ENCODE results near the gene PGGT1B.
"Not testable (repeated sequence)": the region's sequence is repeated elsewhere in the genome, so short reads cannot be mapped to it uniquely, and the experiment has no call there.

PGGT1B gene

GRCh38 chr5:115260248-115260647, 2.4 kb downstream of the PGGT1B start:
- DNase-seq (ENCODE audit: low read depth, low spot score), result no peak

DNA sequence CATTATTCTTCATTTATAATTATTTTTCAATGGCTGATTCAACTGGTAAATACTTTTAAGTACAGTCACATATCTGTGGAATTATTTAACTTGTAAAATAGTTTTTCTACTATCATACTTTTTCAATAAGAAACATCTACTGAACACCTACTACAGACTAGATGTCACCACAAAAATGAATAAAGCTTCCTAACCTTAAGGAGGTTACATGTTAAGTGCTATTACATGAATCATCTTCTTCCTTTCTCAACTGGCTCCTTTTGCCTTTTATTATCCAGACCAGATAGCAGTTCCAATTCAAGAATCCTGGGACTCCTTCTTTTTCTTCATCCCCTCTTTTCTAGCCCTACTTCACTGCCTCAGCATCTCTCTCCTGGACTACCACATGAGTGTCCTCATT, 4.7 kb downstream of the PGGT1B start:
- no peak for DNase-seq (ENCODE audit: low read depth, low spot score)

DNA sequence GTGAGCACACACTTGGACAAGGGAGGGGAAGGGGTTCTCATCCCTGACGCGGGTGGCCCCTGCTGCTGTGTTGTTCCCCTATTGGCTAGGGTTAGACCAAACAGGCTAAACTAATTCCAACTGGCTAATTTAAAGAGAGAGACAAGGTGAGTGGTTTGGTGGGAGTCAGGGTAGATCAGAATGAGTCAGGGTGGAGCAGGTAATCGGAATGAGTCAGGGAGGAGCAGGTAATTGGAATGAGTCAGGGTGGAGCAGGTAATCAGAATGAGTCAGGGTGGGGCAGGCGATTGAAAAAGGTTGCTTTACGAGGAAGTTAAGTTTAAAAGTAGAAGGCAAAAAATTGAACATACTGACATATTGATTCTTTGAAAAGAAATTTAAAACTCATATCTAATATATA, 13.3 kb downstream of the PGGT1B start:
- not testable (repeated sequence) for DNase-seq (ENCODE audit: low read depth, low spot score)

DNA sequence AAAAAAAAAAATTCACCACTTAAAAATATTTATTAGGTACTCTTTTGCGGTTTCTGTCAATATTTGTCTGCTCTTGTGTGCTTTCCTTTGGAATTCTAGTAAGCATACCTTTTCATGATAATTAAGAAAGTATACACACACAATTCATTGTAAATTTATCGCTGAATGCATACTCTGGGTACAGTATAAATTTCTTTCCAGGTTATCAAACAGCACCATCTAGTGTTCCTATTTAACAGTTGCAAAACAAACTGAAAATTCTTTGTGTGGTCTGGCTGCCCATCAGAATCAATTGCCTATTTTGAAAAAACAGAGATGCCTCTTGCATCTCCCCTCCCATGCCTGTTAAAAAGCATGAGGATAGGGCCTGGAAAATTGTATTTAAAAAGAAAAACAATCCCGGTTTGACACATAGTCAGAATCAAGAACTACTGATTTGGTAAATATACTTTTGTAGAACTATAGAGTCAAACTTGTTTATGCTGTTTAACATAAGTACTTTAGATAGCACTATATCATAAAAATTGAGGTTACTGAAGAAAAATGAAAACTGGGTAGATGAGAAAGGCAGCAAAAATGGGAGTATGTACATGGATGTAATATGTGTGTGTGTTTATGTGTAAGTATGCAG, 16.2 kb downstream of the PGGT1B start:
- DNase-seq (ENCODE audit: low read depth, low spot score), result no peak

GRCh38 chr5:115243412-115243811, 19.3 kb downstream of the PGGT1B start:
- no peak for DNase-seq (ENCODE audit: low read depth, low spot score)

DNA sequence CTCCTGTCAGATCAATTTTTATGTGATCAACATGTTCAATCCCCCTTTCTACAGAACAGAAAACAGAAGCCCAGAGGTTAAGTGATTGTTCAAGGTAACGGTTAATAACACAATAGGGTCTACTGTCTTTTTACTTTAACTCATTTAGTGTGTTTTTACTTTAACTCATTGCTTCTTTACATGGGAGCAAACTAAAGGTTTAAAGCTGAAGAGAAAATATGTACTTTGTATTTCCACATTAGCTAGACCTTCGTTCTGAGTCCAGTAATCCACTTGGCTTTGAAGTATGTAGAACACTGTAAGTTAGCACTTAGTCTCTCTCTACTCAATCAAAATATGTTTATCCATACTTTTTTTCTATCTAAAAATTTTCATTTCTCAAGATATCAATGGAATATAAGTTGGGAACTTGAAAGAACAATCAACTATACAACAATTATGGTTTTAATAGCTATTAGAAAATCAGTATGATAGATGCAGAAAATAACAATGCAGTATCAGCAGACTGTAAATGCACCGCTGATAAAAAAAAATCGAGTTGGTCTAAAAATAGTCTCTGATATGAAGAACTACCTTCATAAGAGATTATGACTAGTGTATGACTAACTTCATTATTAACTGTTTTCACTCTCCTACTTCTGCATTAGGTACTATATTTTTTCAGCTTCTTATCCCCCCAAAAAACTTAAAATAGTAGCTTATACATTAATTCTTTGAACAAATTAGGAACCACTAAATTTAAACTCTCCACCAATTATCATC, 20.6 kb downstream of the PGGT1B start:
- no peak for DNase-seq (ENCODE audit: low read depth, low spot score)

DNA sequence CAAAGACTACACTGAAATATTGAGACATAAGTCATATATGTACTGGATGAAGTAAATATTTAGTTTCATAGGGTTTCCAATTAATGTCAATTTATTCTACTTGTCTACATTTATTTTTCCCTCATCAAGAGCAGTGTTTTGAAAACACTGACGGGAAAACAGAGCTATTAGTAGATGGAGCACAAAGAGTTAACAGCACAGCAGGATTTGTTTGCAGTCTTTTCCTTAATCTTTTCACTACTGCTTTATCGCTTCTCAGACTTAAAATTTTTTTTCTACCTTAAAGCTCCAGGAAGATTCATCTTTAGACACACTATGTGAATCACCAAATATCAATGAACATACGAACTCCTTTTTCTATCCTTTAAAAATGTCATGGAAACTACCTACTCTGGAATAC, 25.6 kb downstream of the PGGT1B start:
- no peak for DNase-seq (ENCODE audit: low read depth, low spot score)

DNA sequence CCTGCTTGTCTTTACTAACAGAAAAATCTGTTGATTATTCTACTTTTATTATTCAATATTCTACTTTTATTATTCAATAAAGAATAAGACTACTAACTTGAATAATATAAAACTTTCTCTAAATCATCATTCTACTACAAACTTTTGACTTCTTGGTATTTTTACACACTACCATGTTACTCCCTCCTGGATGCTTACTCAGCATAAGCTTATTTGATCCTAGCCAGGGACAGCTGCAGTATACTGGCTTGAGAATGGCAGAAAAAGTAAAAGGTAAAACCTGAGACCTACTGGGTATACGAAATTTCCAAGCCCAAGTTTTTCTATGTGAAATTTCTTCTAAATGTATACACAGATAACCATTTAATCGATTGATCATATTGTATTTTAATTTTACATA, 26.1 kb downstream of the PGGT1B start:
- DNase-seq (ENCODE audit: low read depth, low spot score), result no peak

GRCh38 chr5:115231598-115231997, 31.1 kb downstream of the PGGT1B start:
- DNase-seq (ENCODE audit: low read depth, low spot score), result no peak

GRCh38 chr5:115229606-115230005, 33.1 kb downstream of the PGGT1B start:
- DNase-seq (ENCODE audit: low read depth, low spot score), result no peak

GRCh38 chr5:115227281-115227680, 35.4 kb downstream of the PGGT1B start:
- DNase-seq (ENCODE audit: low read depth, low spot score), result no peak

DNA sequence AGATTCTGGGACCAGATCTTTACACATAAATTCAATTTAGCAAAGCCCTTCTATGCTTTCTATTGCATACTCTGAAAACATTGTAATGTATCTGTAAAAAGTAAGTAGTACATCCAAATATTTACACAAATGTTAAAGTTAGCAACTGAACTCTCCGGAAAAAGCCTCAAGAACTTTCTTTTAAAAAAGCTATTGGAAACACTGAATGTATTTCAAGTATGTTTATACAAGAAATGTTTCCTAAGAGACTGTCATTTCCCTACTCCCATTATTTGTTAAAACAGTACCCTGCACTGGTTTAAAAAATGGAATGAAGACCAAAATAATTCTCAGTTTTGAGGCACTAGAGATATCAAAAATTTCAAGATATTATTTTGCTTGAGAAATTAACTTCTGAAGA, 48.1 kb downstream of the PGGT1B start:
- DNase-seq (ENCODE audit: low read depth, low spot score), result no peak

DNA sequence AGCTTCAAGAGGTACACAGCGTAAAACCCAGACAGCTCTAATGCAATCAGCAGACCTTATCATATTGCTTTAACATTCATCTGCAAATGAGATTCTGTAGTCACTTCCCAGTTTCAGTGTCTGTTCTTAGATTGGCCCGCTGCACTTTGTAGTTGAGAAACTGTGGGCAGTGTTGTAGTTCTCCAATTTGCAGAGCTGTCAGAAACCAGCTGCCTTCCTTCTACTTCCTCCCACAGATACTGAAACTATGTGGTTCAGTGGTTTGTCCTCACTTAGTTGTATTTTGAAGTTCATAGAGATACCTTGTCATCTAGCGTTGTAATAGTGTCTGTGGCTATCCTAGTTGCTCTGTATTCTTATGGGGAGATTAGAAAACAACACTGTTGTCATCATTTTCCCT, 53.4 kb downstream of the PGGT1B start:
- peak; percentile 1 for DNase-seq (ENCODE audit: low read depth, low spot score)

GRCh38 chr5:115202952-115203351, 59.7 kb downstream of the PGGT1B start:
- DNase-seq (ENCODE audit: low read depth, low spot score), result no peak

GRCh38 chr5:115196161-115196560, 66.5 kb downstream of the PGGT1B start:
- DNase-seq (ENCODE audit: low read depth, low spot score), result no peak

- no peak for DNase-seq (ENCODE audit: low read depth, low spot score)
Observed at GRCh38 chr5:115194676-115195075, 68.0 kb downstream of the PGGT1B start.

- DNase-seq (ENCODE audit: low read depth, low spot score), result no peak
Observed at GRCh38 chr5:115193295-115193694, 69.4 kb downstream of the PGGT1B start.

DNA sequence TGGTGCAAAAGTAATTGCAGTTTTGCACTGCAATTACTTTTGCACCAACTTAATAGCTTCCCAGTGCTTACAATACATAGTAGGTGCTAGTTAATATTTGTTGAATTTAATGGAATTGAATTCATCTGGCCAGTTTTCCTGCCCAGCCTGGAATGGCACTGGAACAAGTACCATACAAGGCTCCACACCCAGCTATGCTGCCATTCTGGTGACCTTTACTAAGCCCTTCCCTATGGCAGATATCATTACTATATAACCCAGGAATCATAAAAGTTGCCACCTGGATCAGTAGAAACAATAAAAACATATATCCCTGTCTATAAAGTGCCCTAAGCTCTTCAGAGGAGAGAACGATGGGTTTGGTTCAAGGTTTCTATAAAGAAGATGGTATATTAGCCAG, 70.6 kb downstream of the PGGT1B start:
- no peak for DNase-seq (ENCODE audit: low read depth, low spot score)

DNA sequence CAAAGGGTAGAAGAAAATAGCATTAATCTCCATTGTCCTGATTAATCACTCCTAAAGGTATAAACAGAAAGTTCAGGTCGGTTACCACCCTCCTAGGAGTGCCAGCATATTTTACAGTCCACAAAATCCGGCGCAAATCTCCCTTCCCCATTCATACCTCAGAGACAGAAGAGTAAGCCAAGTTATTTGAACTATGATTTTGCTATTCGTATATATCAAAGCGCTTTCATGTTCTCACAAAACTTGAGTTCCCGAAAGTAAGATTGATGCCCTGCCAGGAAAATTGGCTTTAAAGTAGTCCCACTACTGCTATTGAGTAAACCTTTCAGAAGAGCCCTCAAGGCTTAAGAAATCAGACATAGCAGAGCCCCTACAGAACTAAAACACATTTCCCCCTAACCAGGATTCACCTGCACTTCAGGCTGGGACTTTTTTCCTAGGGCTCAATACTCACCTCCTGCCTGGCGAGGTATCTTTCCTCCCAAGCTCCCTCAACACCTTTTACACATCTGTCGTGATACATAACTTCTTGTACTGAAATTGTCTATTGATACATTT, 71.1 kb downstream of the PGGT1B start:
- DNase-seq (ENCODE audit: low read depth, low spot score), result no peak

GRCh38 chr5:115190388-115190787, 72.3 kb downstream of the PGGT1B start:
- no peak for DNase-seq (ENCODE audit: low read depth, low spot score)

GRCh38 chr5:115189866-115190265, 72.8 kb downstream of the PGGT1B start:
- no peak for DNase-seq (ENCODE audit: low read depth, low spot score)

GRCh38 chr5:115186794-115187193, 75.9 kb downstream of the PGGT1B start:
- DNase-seq (ENCODE audit: low read depth, low spot score), result no peak

DNA sequence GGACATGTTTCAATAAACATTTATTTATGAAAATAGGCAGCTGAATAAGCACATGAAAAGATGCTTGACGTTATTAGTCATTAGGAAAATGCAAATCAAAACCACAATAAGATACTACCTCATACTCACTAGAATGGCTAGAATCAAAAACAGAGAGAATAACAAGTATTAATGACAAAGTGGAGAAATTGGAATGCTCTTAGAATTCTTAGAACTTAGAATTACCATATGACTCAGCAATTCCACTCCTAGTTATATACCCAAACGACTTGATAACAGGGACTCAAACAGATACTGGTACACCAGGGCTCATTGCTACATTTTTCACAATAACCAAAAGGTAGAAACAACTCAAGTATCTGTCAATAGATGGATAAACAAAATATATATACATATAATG, 77.9 kb downstream of the PGGT1B start:
- no peak for DNase-seq (ENCODE audit: low read depth, low spot score)

All from activated CD4-positive, CD25-positive, alpha-beta regulatory T cell treated with anti-CD3 and anti-CD28 coated beads, Interleukin-2, amount 50 U/mL, for 16 hours (primary cell).